GM18519 (cell line): ENCODE results near the gene USP48.
"Not testable (repeated sequence)": the region's sequence is repeated elsewhere in the genome, so short reads cannot be mapped to it uniquely, and the experiment has no call there.

Experiments
- ATAC-seq: cut with Tn5 transposase; IDR thresholded peaks from one replicate; pipeline ENCODE4 v1.9.1; 2021; ENCODE audit warnings: mild to moderate bottlenecking, moderate library complexity; ENCODE audit not compliant: unreplicated experiment, low FRiP score

USP48 gene

GRCh38 chr1:21782868-21783678 lies at the start of gene USP48:
USP48 (minus strand) TSS chr1:21783149; CDS start chr1:21782957, 192 bp downstream.
- peak; percentile 44 for ATAC-seq

- no peak for ATAC-seq
These were observed 48.6 kb upstream of the USP48 start for GRCh38 chr1:21831454-21831970.

GRCh38 chr1:21830792-21831453 lies 48.0 kb upstream of the USP48 start:
- no peak for ATAC-seq

- no peak for ATAC-seq
These were observed 46.3 kb upstream of the USP48 start for GRCh38 chr1:21829294-21829693.

- no peak for ATAC-seq
These were observed 45.7 kb upstream of the USP48 start for GRCh38 chr1:21828506-21829210.

GRCh38 chr1:21828075-21828474 lies 45.1 kb upstream of the USP48 start:
- no peak for ATAC-seq

- ATAC-seq = no peak
These were observed 44.3 kb upstream of the USP48 start for GRCh38 chr1:21827141-21827679.

GRCh38 chr1:21826694-21827093 lies 43.7 kb upstream of the USP48 start:
- not testable (repeated sequence) for ATAC-seq

- no peak for ATAC-seq
These were observed 42.4 kb upstream of the USP48 start for GRCh38 chr1:21825393-21825792.

- ATAC-seq = no peak
These were observed 42.0 kb upstream of the USP48 start for GRCh38 chr1:21824926-21825325.

GRCh38 chr1:21823980-21824702 lies 41.2 kb upstream of the USP48 start:
- ATAC-seq = no peak

- no peak for ATAC-seq
These were observed 40.4 kb upstream of the USP48 start for GRCh38 chr1:21823206-21823979.

GRCh38 chr1:21822349-21822748 lies 39.4 kb upstream of the USP48 start:
- ATAC-seq = no peak

GRCh38 chr1:21821385-21822019 lies 38.6 kb upstream of the USP48 start:
- no peak for ATAC-seq

- ATAC-seq = no peak
These were observed 37.8 kb upstream of the USP48 start for GRCh38 chr1:21820597-21821232.

- ATAC-seq = no peak
These were observed 35.7 kb upstream of the USP48 start for GRCh38 chr1:21818656-21819055.

GRCh38 chr1:21816602-21817302 lies 33.8 kb upstream of the USP48 start:
- no peak for ATAC-seq
